Effector memory CD4-positive, alpha-beta T cell (primary cell): ENCODE results near the gene ZNRF2.
"Not testable (repeated sequence)": the region's sequence is repeated elsewhere in the genome, so short reads cannot be mapped to it uniquely, and the experiment has no call there.

Experiments used
- DNase-seq, 3 donors: peaks; one replicate each; pipeline ENCODE4 v3.0.0-alpha.2; 2020
- H3K27ac ChIP-seq: 2 replicates; pipeline ENCODE4 v1.7.0; 2013; ENCODE audit warnings: mild to moderate bottlenecking, low read length, moderate library complexity; ENCODE audit not compliant: insufficient read depth, poor library complexity, severe bottlenecking
- H3K27me3 ChIP-seq: replicated peaks from 2 replicates; pipeline ENCODE4 v1.7.0; 2013; ENCODE audit warnings: mild to moderate bottlenecking, low read length; ENCODE audit not compliant: insufficient read depth, control insufficient read depth, poor library complexity, severe bottlenecking
- H3K36me3 ChIP-seq: 2 replicates; pipeline ENCODE4 v1.7.0; 2013; ENCODE audit warnings: mild to moderate bottlenecking, low read length, moderate library complexity; ENCODE audit not compliant: control insufficient read depth, insufficient read depth
- H3K4me1 ChIP-seq: 2 replicates; pipeline ENCODE4 v1.7.0; 2013; ENCODE audit warnings: low read length, mild to moderate bottlenecking; ENCODE audit not compliant: control insufficient read depth, insufficient read depth, poor library complexity, severe bottlenecking
- H3K4me3 ChIP-seq: 2 replicates; pipeline ENCODE4 v1.7.0; 2013; ENCODE audit warnings: low read length, low read depth, mild to moderate bottlenecking; ENCODE audit not compliant: insufficient read depth, poor library complexity, severe bottlenecking
- H3K9me3 ChIP-seq: 2 replicates; pipeline ENCODE4 v1.7.0; 2013; ENCODE audit warnings: mild to moderate bottlenecking, low read length, moderate library complexity; ENCODE audit not compliant: control insufficient read depth

Gene ZNRF2

DNA sequence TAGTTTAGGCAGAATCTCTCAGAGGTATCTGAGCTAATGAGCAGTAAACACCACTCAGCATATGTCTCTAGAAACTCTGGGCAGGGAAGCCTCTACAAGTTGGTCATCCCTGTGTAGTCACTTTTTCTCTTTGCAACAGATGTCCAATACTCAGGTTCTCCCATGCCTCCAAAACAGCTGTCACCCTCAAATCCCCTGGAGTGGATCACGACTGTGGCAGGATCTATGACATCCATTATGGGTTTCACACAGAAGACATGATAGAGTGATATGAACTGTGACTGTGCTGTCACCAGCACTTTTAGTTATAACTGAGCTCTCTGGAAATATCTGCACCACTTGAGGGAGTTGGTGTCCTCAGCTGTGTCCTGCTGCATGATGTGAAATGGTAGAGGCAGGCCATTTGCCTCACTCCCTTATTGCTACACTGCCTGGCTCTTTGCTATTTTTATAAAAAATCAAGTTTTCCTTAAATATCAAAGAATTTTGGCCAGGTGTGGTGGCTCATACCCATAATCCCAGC is 24.1 kb upstream of the ZNRF2 start:
- no peak overlapping the region for H3K4me3 ChIP-seq
- no peak for DNase-seq
- H3K36me3 ChIP-seq: no peaks in the 10 kb centered on the region
- no peaks in the 10 kb centered on the region for H3K27me3 ChIP-seq
- H3K9me3 ChIP-seq: no peaks in the 10 kb centered on the region
- no peak overlapping the region for H3K27ac ChIP-seq
- no peaks in the 10 kb centered on the region for H3K4me1 ChIP-seq

DNA sequence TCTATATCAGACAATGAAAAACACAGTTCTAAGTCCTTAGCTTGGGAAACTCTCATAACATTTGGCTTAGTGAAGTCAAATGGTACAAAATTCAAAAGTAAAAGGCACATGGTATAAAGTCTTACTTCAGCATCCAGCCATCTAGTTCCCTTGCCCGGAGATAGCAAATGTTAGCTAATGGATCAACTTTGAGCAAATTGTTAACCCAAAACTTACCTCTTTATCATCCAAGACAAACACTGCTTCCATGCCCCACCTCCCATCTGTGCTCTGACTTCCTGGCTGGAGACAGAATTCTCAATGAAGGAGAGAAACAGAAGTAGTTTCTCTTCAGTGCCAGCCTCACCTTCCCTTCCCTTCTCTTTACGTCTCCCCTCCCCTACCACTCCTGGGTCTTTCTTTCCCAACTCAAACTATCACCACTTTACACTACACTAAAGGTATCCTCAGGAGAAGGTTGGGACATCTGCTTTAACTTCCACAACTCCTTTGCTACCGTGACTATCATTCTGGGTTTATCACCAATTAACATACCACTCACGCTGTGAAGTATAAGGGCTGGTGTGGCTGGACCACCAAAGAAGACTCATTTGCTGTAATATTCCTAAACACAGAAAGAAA is 21.2 kb upstream of the ZNRF2 start:
- no peak overlapping the region for H3K4me3 ChIP-seq
- no peaks in the 10 kb centered on the region for H3K36me3 ChIP-seq
- no peaks in the 10 kb centered on the region for H3K27me3 ChIP-seq
- no peaks in the 10 kb centered on the region for H3K9me3 ChIP-seq
- no peak for DNase-seq
- H3K4me1 ChIP-seq: no peaks in the 10 kb centered on the region
- H3K27ac ChIP-seq: no peak overlapping the region

DNA sequence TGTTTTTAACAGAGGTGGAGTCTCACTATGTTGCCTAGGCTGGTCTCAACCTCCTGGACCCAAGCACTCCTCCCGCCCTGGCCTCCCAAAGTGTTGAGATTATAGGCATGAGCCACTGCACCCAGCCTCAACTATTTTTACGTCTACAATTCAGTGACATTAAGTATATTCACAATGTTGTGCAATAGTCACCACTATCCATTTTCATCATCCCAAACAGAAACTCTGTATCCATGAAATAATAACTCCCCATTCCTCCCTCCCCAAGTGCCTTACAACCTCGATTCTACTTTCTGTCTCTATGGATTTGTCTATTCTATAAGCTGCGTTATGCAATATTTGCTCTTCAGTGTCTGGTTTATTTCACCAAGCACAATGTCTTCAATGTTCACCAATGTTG is 20.3 kb upstream of the ZNRF2 start:
- DNase-seq: no peak
- Histone ChIP-seq H3K27me3 (no peaks in the 10 kb centered on the region), H3K36me3 (no peaks in the 10 kb centered on the region), H3K4me1 (no peaks in the 10 kb centered on the region), H3K27ac (no peak overlapping the region), H3K9me3 (no peaks in the 10 kb centered on the region), H3K4me3 (no peak overlapping the region)

DNA sequence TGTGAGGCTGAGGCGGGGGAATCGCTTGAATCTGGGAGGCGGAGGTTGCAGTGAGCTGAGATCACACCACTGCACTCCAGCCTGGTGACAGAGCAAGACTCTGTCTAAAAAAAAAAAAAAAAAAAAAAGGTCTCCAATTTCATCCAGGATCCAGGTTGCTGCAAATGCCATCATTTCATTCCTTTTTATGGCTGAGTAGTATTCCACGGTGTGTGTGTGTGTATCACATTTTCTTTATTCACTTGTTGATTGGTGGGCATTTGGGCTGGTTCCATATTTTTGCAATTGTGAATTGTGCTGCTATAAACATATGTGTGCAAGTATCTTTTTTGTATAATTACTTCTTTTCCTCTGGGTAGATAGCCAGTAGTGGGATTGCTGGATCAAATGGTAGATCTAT is 19.2 kb upstream of the ZNRF2 start:
- H3K36me3 ChIP-seq: not testable (repeated sequence)

DNA sequence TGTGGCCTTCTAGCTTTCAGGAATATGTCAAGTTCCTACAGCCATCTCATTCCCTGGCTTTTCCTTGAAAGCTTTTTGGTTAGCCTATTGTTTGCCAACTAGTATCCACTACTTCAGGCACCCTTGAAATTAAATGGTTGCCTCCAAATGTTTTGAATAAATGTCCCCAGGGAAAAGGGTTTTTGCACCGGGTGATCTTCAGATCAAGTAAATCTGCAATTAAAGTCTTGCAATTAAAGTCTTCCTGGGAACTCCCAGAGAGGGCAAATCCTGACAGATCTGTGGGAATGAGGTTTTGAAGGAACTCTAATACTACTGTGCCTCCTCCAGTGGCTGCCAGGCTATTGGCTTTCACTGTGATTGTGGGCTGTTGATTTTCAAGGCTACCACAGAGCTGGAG is 17.7 kb upstream of the ZNRF2 start:
- H3K4me3 ChIP-seq: no peak overlapping the region
- DNase-seq: no peak
- H3K27ac ChIP-seq: no peak overlapping the region
- H3K9me3 ChIP-seq: no peaks in the 10 kb centered on the region
- no peaks in the 10 kb centered on the region for H3K27me3 ChIP-seq
- H3K36me3 ChIP-seq: no peaks in the 10 kb centered on the region
- no peaks in the 10 kb centered on the region for H3K4me1 ChIP-seq

More for the DNA sequence above, 19.2 kb upstream of the ZNRF2 start:
- not testable (repeated sequence) for H3K9me3 ChIP-seq, H3K4me1 ChIP-seq, H3K4me3 ChIP-seq, H3K27me3 ChIP-seq, DNase-seq, H3K27ac ChIP-seq

DNA sequence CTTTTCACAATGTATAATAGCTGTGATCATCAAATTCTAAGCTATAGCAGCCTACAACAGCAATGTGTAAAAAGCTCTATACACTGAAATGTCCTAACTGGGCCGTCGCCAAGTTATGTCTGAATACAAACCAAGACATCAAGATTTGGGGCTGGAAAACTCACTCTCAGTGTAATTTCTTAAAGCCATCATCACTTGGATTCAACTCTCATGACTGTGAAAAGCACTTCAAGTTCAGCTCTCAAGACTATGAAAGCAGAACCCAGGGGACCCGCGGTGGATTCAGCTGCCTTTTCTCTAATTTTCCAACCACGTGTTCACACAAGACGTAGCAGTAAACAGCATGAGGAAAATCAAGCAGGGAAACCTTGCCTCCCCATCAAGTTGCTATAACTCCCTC is 15.8 kb upstream of the ZNRF2 start:
- H3K27me3 ChIP-seq: no peaks in the 10 kb centered on the region
- no peak overlapping the region for H3K27ac ChIP-seq
- H3K4me1 ChIP-seq: no peaks in the 10 kb centered on the region

DNA sequence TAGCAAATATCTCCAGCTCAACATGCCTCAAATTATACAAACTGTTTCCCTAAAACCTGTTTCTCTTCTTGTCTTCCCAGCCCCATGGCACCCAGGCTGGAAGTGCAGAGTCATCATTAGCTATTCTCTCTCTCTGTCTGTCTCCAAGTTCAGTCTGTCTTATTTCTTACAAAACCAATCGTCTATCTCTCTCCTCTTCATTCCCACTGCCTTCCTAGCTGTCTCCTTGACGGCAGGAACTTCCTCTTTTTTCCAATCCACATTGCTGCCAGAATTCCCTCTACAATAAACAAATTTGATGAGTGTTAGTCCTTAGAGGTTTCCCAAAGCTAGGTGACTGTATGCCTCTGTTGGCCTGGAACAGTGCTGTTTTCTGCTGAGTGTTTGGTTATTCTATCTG is 14.9 kb upstream of the ZNRF2 start:
- Histone ChIP-seq H3K4me3 (no peak overlapping the region), H3K9me3 (no peaks in the 10 kb centered on the region), H3K4me1 (no peaks in the 10 kb centered on the region), H3K27ac (no peak overlapping the region), H3K36me3 (no peaks in the 10 kb centered on the region), H3K27me3 (no peaks in the 10 kb centered on the region)
- no peak for DNase-seq

More for the DNA sequence above, 15.8 kb upstream of the ZNRF2 start:
- Histone ChIP-seq H3K4me3 (no peak overlapping the region), H3K36me3 (no peaks in the 10 kb centered on the region), H3K9me3 (no peaks in the 10 kb centered on the region)
- DNase-seq: no peak

DNA sequence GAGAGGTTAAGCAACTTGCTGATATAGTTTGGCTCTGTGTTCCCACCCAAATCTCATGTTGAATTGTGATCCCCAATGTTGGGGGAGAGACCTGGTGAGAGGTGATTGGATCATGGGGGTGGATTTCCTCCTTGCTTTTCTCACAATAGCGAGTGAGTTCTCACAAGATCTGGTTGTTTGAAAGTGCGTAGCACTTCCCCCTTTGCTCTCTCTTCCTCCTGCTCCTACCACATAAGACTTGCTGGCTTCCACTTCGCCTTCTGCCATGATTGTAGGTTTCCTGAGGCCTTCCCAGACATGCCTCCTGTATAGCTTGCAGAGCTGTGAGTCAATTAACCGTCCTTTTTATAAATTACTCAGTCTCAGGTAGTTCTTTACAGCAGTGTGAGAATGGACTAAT is 13.5 kb upstream of the ZNRF2 start:
- Histone ChIP-seq H3K4me1 (no peaks in the 10 kb centered on the region), H3K36me3 (no peaks in the 10 kb centered on the region), H3K4me3 (no peak overlapping the region), H3K27ac (no peak overlapping the region), H3K9me3 (no peaks in the 10 kb centered on the region), H3K27me3 (no peaks in the 10 kb centered on the region)
- DNase-seq: no peak

DNA sequence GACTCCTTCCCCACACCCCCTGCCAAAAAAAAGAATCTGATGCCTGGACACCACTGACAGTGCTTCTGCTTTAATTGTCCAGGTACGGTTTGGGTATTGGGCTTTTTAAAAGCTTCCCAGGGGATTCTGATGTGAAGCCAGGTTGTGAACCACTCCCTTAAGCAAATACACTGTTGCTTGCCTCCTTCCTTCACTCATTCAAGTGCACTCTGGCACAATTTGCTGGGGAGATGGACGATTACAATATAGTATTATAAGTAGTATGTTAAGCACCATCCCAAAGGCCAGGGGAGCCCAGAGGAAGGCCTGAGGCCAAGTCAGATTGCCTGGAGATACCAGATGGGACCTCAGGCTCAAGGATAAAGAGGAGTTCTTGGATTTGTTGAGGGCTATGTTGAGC is 12.3 kb upstream of the ZNRF2 start:
- H3K27me3 ChIP-seq: no peaks in the 10 kb centered on the region
- H3K27ac ChIP-seq: no peak overlapping the region
- H3K36me3 ChIP-seq: no peaks in the 10 kb centered on the region
- no peaks in the 10 kb centered on the region for H3K9me3 ChIP-seq
- H3K4me1 ChIP-seq: no peaks in the 10 kb centered on the region
- no peak overlapping the region for H3K4me3 ChIP-seq
- no peak for DNase-seq

DNA sequence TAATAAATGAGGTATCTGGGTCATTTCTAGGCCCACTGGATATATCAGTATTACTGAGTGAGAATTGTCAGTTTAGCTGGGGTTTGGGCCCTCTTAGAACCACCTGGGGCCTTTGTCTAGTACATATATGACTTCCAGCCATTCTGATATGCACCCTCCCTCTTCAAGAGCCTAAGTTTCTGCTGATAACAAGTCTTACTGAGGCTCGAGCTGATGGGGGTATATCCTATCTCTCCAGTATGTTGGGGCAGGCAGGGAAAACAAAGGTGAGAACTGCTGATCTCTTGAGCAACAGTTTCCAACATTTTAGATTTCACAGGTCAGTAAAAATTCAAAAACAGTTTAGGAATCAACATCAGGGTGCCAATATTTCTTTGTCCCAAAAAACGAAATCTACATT is 10.8 kb upstream of the ZNRF2 start:
- Histone ChIP-seq H3K27ac (no peak overlapping the region), H3K36me3 (no peaks in the 10 kb centered on the region), H3K4me3 (no peak overlapping the region), H3K27me3 (no peaks in the 10 kb centered on the region), H3K4me1 (no peaks in the 10 kb centered on the region), H3K9me3 (no peaks in the 10 kb centered on the region)
- DNase-seq: no peak
